Measurements from ENCODE around the gene ATF7IP2. TPM values are rescaled to one million over a fixed set of nuclear protein-coding genes. Genes with fewer than 3 reads are reported as not detected.
"Not testable (repeated sequence)": the region's sequence is repeated elsewhere in the genome, so short reads cannot be mapped to it uniquely, and the experiment has no call there.

Gene ATF7IP2
- total RNA-seq, 1 experiment from 2014 or later, result not detected

DNA sequence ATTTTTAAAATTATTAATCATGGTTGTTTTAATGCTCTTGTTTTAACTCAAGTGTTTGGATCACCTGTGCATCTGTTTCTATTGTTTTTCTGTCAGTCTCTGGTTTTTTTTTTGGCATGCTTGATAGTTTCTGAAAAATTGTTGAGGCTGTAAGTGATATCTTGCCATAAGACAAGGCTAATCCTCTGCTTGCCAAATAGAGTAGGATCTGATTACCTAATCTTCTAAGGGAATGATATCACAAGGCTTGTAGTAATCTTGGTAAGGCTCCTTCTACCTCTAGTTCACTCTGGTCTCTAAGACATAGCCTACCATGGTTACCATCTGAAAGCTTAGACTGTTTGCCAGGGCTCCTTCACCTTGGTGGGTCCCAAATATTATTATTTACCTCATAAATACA lies 81.0 kb downstream of the ATF7IP2 start:
- Histone ChIP-seq H3K9me2 (ENCODE audit: insufficient read depth) (no peaks in the 10 kb centered on the region), H3K79me2 (ENCODE audit: low read depth) (no peaks in the 10 kb centered on the region), H3K9me3 (ENCODE audit: insufficient read depth, low read depth) (no peaks in the 10 kb centered on the region), H3F3A (ENCODE audit: insufficient read depth, low read depth) (no peaks in the 10 kb centered on the region), H2AFZ (no peak overlapping the region), H3K27me3 (ENCODE audit: insufficient read depth, low read depth) (no peaks in the 10 kb centered on the region), H4K20me1 (ENCODE audit: insufficient read depth) (no peaks in the 10 kb centered on the region), H3K4me3 (no peak overlapping the region), H3K36me3 (ENCODE audit: low read depth) (no peaks in the 10 kb centered on the region), H3K4me2 (no peak overlapping the region), H3K4me1 (replicated peaks; ENCODE audit: insufficient read depth) (no peaks in the 10 kb centered on the region), H3K27ac (no peak overlapping the region)
- ChIA-PET CTCF (no interaction called here), POLR2A (ENCODE audit: unreplicated experiment) (no interaction called here)
- TF ChIP-seq, protein P1, sequence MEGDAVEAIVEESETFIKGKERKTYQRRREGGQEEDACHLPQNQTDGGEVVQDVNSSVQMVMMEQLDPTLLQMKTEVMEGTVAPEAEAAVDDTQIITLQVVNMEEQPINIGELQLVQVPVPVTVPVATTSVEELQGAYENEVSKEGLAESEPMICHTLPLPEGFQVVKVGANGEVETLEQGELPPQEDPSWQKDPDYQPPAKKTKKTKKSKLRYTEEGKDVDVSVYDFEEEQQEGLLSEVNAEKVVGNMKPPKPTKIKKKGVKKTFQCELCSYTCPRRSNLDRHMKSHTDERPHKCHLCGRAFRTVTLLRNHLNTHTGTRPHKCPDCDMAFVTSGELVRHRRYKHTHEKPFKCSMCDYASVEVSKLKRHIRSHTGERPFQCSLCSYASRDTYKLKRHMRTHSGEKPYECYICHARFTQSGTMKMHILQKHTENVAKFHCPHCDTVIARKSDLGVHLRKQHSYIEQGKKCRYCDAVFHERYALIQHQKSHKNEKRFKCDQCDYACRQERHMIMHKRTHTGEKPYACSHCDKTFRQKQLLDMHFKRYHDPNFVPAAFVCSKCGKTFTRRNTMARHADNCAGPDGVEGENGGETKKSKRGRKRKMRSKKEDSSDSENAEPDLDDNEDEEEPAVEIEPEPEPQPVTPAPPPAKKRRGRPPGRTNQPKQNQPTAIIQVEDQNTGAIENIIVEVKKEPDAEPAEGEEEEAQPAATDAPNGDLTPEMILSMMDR (conservative IDR thresholded peaks at IDR 0.05), result no peak
- no peak for TF ChIP-seq EZH2 (IDR thresholded peaks at IDR 0.05; ENCODE audit: low read depth)
- no peak for DNase-seq
- no TSS peak for BruUV-seq (replicated peaks)
- intact Hi-C loops (cut with micrococcal nuclease; ENCODE audit: unreplicated experiment), result no loop called here

DNA sequence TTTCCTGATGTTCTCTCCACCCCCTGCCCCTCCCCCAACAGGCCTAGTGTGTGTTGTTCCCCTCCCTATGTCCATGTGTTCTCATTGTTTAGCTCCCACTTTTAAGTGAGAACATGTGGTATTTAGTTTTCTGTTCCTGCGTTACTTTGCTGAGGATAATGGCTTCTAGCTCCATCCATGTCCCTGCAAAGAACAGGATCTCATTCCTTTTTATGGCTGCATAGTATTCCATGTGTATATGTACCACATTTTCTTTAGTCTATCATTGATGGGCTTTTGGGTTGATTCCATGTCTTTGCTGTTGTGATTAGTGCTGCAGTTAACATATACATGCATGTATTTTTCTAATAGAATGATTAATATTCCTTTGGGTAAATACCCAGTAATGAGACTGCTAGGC lies 90.8 kb downstream of the ATF7IP2 start:
- H2AFZ ChIP-seq; POLR2A ChIA-PET (ENCODE audit: unreplicated experiment); H3K27ac ChIP-seq: not testable (repeated sequence)

DNA sequence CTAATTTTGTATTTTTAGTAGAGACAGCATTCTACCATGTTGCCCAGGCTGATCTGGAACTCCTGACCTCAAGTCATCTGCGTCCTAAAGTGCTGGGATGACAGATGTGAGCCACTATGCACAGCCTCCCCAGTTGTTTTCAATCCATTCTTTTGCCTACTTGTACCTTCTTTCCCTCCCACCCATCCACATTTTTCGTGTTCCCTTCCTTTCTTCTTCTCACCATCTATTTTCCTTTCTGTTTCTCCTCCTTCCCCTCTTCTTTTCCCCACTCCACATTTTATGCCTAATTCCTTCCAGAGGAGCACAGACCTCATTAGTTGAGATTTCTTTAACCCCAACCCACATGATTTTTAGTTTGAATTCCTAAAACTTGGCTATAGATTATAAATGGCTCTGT lies 94.3 kb downstream of the ATF7IP2 start:
- H2AFZ ChIP-seq, result no peak overlapping the region
- H3K4me2 ChIP-seq, result no peak overlapping the region
- H3K79me2 ChIP-seq (ENCODE audit: low read depth), result no peaks in the 10 kb centered on the region
- no peaks in the 10 kb centered on the region for H3K4me1 ChIP-seq (replicated peaks; ENCODE audit: insufficient read depth)
- no peaks in the 10 kb centered on the region for H3K36me3 ChIP-seq (ENCODE audit: low read depth)
- no peaks in the 10 kb centered on the region for H3K9me2 ChIP-seq (ENCODE audit: insufficient read depth)
- ChIA-PET CTCF (no interaction called here), POLR2A (ENCODE audit: unreplicated experiment) (no interaction called here)
- no peak for DNase-seq
- H3F3A ChIP-seq (ENCODE audit: insufficient read depth, low read depth), result no peaks in the 10 kb centered on the region
- H4K20me1 ChIP-seq (ENCODE audit: insufficient read depth), result no peaks in the 10 kb centered on the region
- H3K4me3 ChIP-seq, result no peak overlapping the region
- no peaks in the 10 kb centered on the region for H3K27me3 ChIP-seq (ENCODE audit: insufficient read depth, low read depth)
- intact Hi-C loops (cut with micrococcal nuclease; ENCODE audit: unreplicated experiment), result no loop called here
- H3K9me3 ChIP-seq (ENCODE audit: insufficient read depth, low read depth), result no peaks in the 10 kb centered on the region
- TF ChIP-seq, protein P1 (conservative IDR thresholded peaks at IDR 0.05), result no peak
- TF ChIP-seq EZH2 (IDR thresholded peaks at IDR 0.05; ENCODE audit: low read depth), result no peak
- no TSS peak for BruUV-seq (replicated peaks)
- no peak overlapping the region for H3K27ac ChIP-seq

More for the DNA sequence above, 90.8 kb downstream of the ATF7IP2 start:
- CTCF ChIA-PET; H3K4me1 ChIP-seq (replicated peaks; ENCODE audit: insufficient read depth); H3K27me3 ChIP-seq (ENCODE audit: insufficient read depth, low read depth); intact Hi-C loops (cut with micrococcal nuclease; ENCODE audit: unreplicated experiment); H4K20me1 ChIP-seq (ENCODE audit: insufficient read depth); H3K4me2 ChIP-seq; DNase-seq; H3K9me3 ChIP-seq (ENCODE audit: insufficient read depth, low read depth); H3K36me3 ChIP-seq (ENCODE audit: low read depth); BruUV-seq (replicated peaks); H3K4me3 ChIP-seq; H3K79me2 ChIP-seq (ENCODE audit: low read depth); H3K9me2 ChIP-seq (ENCODE audit: insufficient read depth); H3F3A ChIP-seq (ENCODE audit: insufficient read depth, low read depth): not testable (repeated sequence)

DNA sequence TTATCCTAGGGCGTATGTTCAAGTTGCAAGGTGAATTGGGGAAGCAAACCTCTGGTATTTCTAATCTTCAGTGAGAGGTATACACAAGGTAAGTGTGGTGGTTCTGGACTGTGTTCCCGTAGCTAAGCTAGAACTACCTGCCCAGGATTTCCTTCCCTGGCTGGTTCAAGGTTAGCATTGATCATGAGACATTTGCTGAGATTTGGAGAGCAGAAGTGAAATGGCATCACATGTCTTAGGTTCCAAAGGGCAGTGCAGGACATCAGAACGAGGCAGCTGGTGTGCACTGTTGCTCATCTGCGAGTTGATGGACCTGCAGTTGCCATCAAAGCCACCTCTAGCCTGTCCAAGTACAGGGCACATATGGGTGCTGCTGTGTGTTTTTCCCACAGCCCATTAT lies 99.3 kb downstream of the ATF7IP2 start:
- no peak for TF ChIP-seq EZH2 (IDR thresholded peaks at IDR 0.05; ENCODE audit: low read depth)
- TF ChIP-seq, protein P1 (conservative IDR thresholded peaks at IDR 0.05), result no peak
- no TSS peak for BruUV-seq (replicated peaks)
- intact Hi-C loops (cut with micrococcal nuclease; ENCODE audit: unreplicated experiment), result no loop called here
- Histone ChIP-seq H2AFZ (no peak overlapping the region), H3K9me3 (ENCODE audit: insufficient read depth, low read depth) (peaks cover 18% of the 10 kb centered on the region), H3K36me3 (ENCODE audit: low read depth) (no peaks in the 10 kb centered on the region), H3K4me2 (no peak overlapping the region), H3F3A (ENCODE audit: insufficient read depth, low read depth) (no peaks in the 10 kb centered on the region), H3K4me1 (replicated peaks; ENCODE audit: insufficient read depth) (no peaks in the 10 kb centered on the region), H3K9me2 (ENCODE audit: insufficient read depth) (no peaks in the 10 kb centered on the region), H3K27me3 (ENCODE audit: insufficient read depth, low read depth) (no peaks in the 10 kb centered on the region), H3K79me2 (ENCODE audit: low read depth) (no peaks in the 10 kb centered on the region), H3K4me3 (no peak overlapping the region), H3K27ac (no peak overlapping the region), H4K20me1 (ENCODE audit: insufficient read depth) (no peaks in the 10 kb centered on the region)
- DNase-seq, result no peak
- ChIA-PET CTCF (no interaction called here), POLR2A (ENCODE audit: unreplicated experiment) (no interaction called here)

All from PC-9 (cell line).